ENCODE measurements around the gene DNAJC5.

Gene DNAJC5

DNA sequence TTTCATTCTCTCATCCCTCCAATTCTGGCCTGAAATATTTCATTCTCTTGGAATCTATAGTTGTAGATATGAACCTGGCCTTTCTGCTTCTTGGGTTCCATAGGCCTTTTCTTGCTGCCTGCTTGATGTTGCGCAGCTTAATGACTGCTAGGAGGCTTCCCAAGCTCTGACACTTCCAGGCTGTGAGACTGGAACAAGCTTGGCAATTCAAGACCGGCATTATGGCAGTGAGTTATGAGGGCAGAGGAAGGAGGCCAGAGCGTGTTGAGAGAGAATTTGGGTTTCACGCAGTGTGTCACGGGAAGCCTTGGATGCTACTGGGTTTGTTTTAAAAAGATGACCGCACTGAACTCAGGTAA is 948 bp upstream of the DNAJC5 start:
- no peak for DNase-seq (ENCODE audit: low read depth)
- TF ChIP-seq, protein P1, sequence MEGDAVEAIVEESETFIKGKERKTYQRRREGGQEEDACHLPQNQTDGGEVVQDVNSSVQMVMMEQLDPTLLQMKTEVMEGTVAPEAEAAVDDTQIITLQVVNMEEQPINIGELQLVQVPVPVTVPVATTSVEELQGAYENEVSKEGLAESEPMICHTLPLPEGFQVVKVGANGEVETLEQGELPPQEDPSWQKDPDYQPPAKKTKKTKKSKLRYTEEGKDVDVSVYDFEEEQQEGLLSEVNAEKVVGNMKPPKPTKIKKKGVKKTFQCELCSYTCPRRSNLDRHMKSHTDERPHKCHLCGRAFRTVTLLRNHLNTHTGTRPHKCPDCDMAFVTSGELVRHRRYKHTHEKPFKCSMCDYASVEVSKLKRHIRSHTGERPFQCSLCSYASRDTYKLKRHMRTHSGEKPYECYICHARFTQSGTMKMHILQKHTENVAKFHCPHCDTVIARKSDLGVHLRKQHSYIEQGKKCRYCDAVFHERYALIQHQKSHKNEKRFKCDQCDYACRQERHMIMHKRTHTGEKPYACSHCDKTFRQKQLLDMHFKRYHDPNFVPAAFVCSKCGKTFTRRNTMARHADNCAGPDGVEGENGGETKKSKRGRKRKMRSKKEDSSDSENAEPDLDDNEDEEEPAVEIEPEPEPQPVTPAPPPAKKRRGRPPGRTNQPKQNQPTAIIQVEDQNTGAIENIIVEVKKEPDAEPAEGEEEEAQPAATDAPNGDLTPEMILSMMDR (IDR thresholded peaks at IDR 0.05; ENCODE audit: control insufficient read depth, extremely low read depth, insufficient read depth), result no peak
- peak overlapping the region; percentile 64 for H3K4me3 ChIP-seq (ENCODE audit: low read depth, low read length)

GRCh38 chr20:63895202-63895951 is 451 bp downstream of the DNAJC5 start:
- DNase-seq (ENCODE audit: low read depth), result no peak
- H3K4me3 ChIP-seq (ENCODE audit: low read depth, low read length), result peak overlapping the region; percentile 62
- TF ChIP-seq, protein P1 (IDR thresholded peaks at IDR 0.05; ENCODE audit: control insufficient read depth, extremely low read depth, insufficient read depth), result no peak

DNA sequence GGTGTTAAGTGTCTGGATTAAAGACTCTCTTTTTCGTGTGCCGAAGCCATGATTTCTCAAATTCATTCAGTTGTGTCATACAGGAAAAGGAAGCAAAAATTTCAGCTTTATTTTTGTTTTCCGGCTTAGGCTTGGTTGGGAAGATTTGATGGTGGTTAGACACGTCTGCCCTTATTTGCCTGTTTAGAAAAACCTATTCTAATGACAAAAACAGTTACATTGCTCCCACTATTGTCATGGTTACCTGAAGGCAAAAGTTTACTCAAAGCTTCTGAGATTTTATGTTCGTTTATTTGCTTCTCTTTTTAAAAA is 982 bp downstream of the DNAJC5 start:
- DNase-seq (ENCODE audit: low read depth), result no peak
- peak overlapping the region; percentile 62 for H3K4me3 ChIP-seq (ENCODE audit: low read depth, low read length)
- TF ChIP-seq, protein P1 (IDR thresholded peaks at IDR 0.05; ENCODE audit: control insufficient read depth, extremely low read depth, insufficient read depth), result no peak

DNA sequence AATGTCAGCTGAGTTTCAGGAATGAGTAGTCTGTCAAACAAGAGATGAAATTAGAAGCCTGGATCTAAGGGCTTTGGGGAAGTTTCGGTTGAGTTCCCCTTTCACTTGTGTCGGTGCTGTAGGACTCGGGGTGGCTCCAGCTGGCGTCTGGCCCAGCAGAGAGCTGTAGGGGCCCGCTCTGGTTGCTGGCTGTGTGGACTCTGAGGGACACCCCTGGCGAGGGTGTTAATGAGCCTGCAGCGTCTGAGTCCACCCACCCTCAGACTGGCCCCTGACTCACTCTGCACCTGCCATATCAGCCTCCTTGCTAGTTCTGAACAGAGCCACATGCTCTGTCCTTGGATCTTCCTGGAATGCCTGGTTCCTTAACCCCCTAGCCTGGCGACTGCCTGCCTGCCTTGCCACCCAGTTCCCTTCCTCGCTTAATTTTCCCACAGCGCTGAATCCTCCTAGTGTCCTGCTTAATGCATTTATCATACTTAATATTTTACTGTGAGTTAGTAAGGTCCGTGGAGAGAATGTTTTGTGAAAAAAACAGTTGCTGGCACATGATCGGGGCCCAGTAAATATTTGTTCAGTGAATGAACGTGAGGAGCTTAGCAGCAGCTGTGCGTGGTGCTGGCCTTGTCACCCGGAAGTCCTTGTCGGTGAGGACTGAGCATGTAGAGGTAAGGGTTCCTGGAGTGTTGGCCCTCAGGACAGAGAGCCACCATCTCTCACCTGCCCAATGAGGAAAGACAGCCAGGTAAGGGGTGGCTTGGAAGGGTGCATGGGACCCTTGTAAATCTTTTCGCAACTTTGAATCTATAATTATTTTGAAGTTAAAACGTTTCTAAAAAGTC is 1.6 kb downstream of the DNAJC5 start:
- peak; percentile 85 for DNase-seq (ENCODE audit: low read depth)
- TF ChIP-seq, protein P1 (IDR thresholded peaks at IDR 0.05; ENCODE audit: control insufficient read depth, extremely low read depth, insufficient read depth), result no peak
- peak overlapping the region; percentile 62 for H3K4me3 ChIP-seq (ENCODE audit: low read depth, low read length)

DNA sequence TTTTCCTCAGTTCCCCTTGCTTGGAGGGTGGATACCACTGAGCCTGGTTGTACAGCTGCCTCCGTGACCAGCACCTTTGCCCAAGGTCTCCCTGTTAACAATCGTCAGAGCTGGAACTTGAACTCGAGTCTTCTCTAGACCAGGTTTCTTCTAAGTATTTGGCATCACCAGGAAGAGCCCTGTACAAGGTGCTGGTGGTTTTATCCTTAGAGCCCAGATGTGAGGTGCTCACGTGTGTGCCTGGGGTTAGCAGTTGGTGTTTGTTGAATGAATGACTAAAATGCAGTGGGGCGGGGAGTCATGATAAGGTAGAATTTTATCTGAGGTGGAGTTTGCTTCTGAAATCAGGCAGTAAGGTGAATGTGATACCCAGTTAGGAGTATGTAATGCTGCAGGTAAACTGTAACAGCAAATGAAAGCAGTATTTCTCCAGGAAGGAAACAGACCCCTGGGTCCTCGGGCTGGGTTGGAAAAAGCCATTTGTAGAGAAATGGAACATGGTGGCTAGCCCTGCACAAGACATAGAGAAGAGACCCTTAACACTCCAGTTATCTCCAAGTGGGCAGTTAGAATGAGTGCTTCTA is 3.1 kb downstream of the DNAJC5 start:
- TF ChIP-seq, protein P1 (IDR thresholded peaks at IDR 0.05; ENCODE audit: control insufficient read depth, extremely low read depth, insufficient read depth), result no peak
- no peak overlapping the region for H3K4me3 ChIP-seq (ENCODE audit: low read depth, low read length)
- no peak for DNase-seq (ENCODE audit: low read depth)

- DNase-seq (ENCODE audit: low read depth), result no peak
- no peak overlapping the region for H3K4me3 ChIP-seq (ENCODE audit: low read depth, low read length)
- TF ChIP-seq, protein P1 (IDR thresholded peaks at IDR 0.05; ENCODE audit: control insufficient read depth, extremely low read depth, insufficient read depth), result no peak
Measured at GRCh38 chr20:63898882-63899558, 4.1 kb downstream of the DNAJC5 start.
